NCI-H1417 treated with DMSO at 0.1 percent for 48 hours (cell line): Measurements from ENCODE around the gene RBPMS2.

Experiments used
- DNase-seq: peaks from one replicate; lab custom pipeline; 2025; lab: John Stamatoyannopoulos, UW

Gene RBPMS2

GRCh38 chr15:64783796-64784195, 8.4 kb upstream of the RBPMS2 start:
- DNase-seq = no peak

GRCh38 chr15:64782751-64783150, 7.4 kb upstream of the RBPMS2 start:
- DNase-seq = no peak

GRCh38 chr15:64781299-64781698, 5.9 kb upstream of the RBPMS2 start:
- no peak for DNase-seq

GRCh38 chr15:64780600-64781156, 5.3 kb upstream of the RBPMS2 start:
- no peak for DNase-seq

- no peak for DNase-seq
These were observed 4.2 kb upstream of the RBPMS2 start for GRCh38 chr15:64779630-64780029.

GRCh38 chr15:64779024-64779423, 3.6 kb upstream of the RBPMS2 start:
- DNase-seq = no peak

GRCh38 chr15:64776402-64776786, 1.0 kb upstream of the RBPMS2 start:
- no peak for DNase-seq

GRCh38 chr15:64774629-64775493, 528 bp downstream of the RBPMS2 start:
- DNase-seq = no peak

GRCh38 chr15:64774037-64774628, 1.3 kb downstream of the RBPMS2 start:
- DNase-seq = no peak

- DNase-seq = no peak
These were observed 1.8 kb downstream of the RBPMS2 start for GRCh38 chr15:64773606-64774005.

GRCh38 chr15:64772964-64773363, 2.4 kb downstream of the RBPMS2 start:
- DNase-seq = no peak

GRCh38 chr15:64772488-64772887, 2.9 kb downstream of the RBPMS2 start:
- DNase-seq = no peak

- DNase-seq = no peak
These were observed 4.8 kb downstream of the RBPMS2 start for GRCh38 chr15:64770626-64771025.

GRCh38 chr15:64767203-64767602, 8.2 kb downstream of the RBPMS2 start:
- no peak for DNase-seq

- no peak for DNase-seq
These were observed 9.3 kb downstream of the RBPMS2 start for GRCh38 chr15:64766058-64766457.

- no peak for DNase-seq
These were observed 11.5 kb downstream of the RBPMS2 start for GRCh38 chr15:64763874-64764273.

GRCh38 chr15:64763462-64763861, 11.9 kb downstream of the RBPMS2 start:
- DNase-seq = no peak

- no peak for DNase-seq
These were observed 12.4 kb downstream of the RBPMS2 start for GRCh38 chr15:64763021-64763420.

- no peak for DNase-seq
These were observed 12.8 kb downstream of the RBPMS2 start for GRCh38 chr15:64762546-64762945.

- DNase-seq = no peak
These were observed 14.2 kb downstream of the RBPMS2 start for GRCh38 chr15:64761156-64761555.

- no peak for DNase-seq
These were observed 15.3 kb downstream of the RBPMS2 start for GRCh38 chr15:64760056-64760455.

GRCh38 chr15:64755427-64755940, 19.9 kb downstream of the RBPMS2 start:
- no peak for DNase-seq
